Neuronal stem cell (in vitro differentiated cells): ENCODE data around the gene SHISAL1.

ENCODE experiments used
- DNase-seq: peaks from one replicate; pipeline ENCODE4 v3.0.0-alpha.2; 2013; ENCODE audit warnings: low spot score
- H2AFZ ChIP-seq: one replicate; pipeline ENCODE4 v1.6.1; 2013; ENCODE audit warnings: mild to moderate bottlenecking, low read length, inconsistent platforms
- H2AK5ac ChIP-seq: 2 replicates; pipeline ENCODE4 v1.6.1; 2013; ENCODE audit warnings: low read depth, mild to moderate bottlenecking, inconsistent platforms, low read length, moderate library complexity, mixed read lengths
- H2BK120ac ChIP-seq: 2 replicates; pipeline ENCODE4 v1.6.1; 2013; ENCODE audit warnings: low read depth, mild to moderate bottlenecking, inconsistent platforms, low read length, moderate library complexity, mixed read lengths
- H2BK12ac ChIP-seq: one replicate; pipeline ENCODE4 v1.6.1; 2013; ENCODE audit warnings: low read length, inconsistent platforms
- H2BK15ac ChIP-seq: 2 replicates; pipeline ENCODE4 v1.6.1; 2013; ENCODE audit warnings: mild to moderate bottlenecking, low read length, inconsistent platforms, mixed read lengths
- H2BK5ac ChIP-seq: one replicate; pipeline ENCODE4 v1.6.1; 2013; ENCODE audit warnings: inconsistent platforms, mild to moderate bottlenecking, low read length, moderate library complexity
- H3K14ac ChIP-seq: one replicate; pipeline ENCODE4 v1.6.1; 2013; ENCODE audit warnings: low read length, inconsistent platforms
- H3K18ac ChIP-seq: 2 replicates; pipeline ENCODE4 v1.6.1; 2013; ENCODE audit warnings: low read length, inconsistent platforms
- H3K23ac ChIP-seq: 2 replicates; pipeline ENCODE4 v1.6.1; 2013; ENCODE audit warnings: low read depth, mild to moderate bottlenecking, mixed read lengths, low read length, inconsistent platforms; ENCODE audit not compliant: poor library complexity
- H3K27ac ChIP-seq: replicated peaks from 3 replicates; pipeline ENCODE4 v1.5.1; 2013; ENCODE audit warnings: low read length, inconsistent platforms
- H3K27me3 ChIP-seq, 3 experiments: 2 replicates each; pipeline ENCODE4 v1.6.1; 2013; ENCODE audit warnings: low read length in 3 of 3, mild to moderate bottlenecking in 2 of 3, inconsistent platforms in 1 of 3, low read depth in 1 of 3, mixed read lengths in 1 of 3, moderate library complexity in 1 of 3; ENCODE audit not compliant: control insufficient read depth in 3 of 3, insufficient read depth in 3 of 3
- H3K36me3 ChIP-seq, 2 donors: replicated peaks in 1 of 2; 2 replicates each; pipeline ENCODE4 v1.6.1; 2013; ENCODE audit warnings: low read length in 2 of 2; ENCODE audit not compliant: control insufficient read depth in 2 of 2, insufficient read depth in 2 of 2
- H3K4ac ChIP-seq: 2 replicates; pipeline ENCODE4 v1.6.1; 2013; ENCODE audit warnings: inconsistent platforms, mild to moderate bottlenecking, low read length, moderate library complexity
- H3K4me1 ChIP-seq, 2 donors: 1 replicate in 1 of 2; 2 replicates in 1 of 2; pipeline ENCODE4 v1.6.1; 2013; ENCODE audit warnings: low read length in 2 of 2, low read depth in 1 of 2; ENCODE audit not compliant: control insufficient read depth in 2 of 2, insufficient read depth in 1 of 2
- H3K4me2 ChIP-seq: one replicate; pipeline ENCODE4 v1.6.1; 2013; ENCODE audit warnings: mild to moderate bottlenecking, low read length, inconsistent platforms; ENCODE audit not compliant: insufficient read depth, poor library complexity, severe bottlenecking
- H3K4me3 ChIP-seq, 2 donors: 2 replicates each; pipeline ENCODE4 v1.5.1; 2013; ENCODE audit warnings: low read length in 2 of 2, mild to moderate bottlenecking in 2 of 2, inconsistent platforms in 1 of 2, moderate library complexity in 1 of 2
- H3K79me1 ChIP-seq: one replicate; pipeline ENCODE4 v1.6.1; 2013; ENCODE audit warnings: low read depth, mild to moderate bottlenecking, inconsistent platforms, low read length, moderate library complexity
- H3K9ac ChIP-seq: one replicate; pipeline ENCODE4 v1.6.1; 2013; ENCODE audit warnings: mild to moderate bottlenecking, low read depth, low read length, inconsistent platforms; ENCODE audit not compliant: poor library complexity
- H3K9me3 ChIP-seq, 2 donors: replicated peaks in 1 of 2; 2 replicates each; pipeline versions ENCODE3 to v1.6.1; 2013; ENCODE audit warnings: low read length in 2 of 2, mild to moderate bottlenecking in 2 of 2, inconsistent platforms in 1 of 2, low read depth in 1 of 2, mixed read lengths in 1 of 2, moderate library complexity in 1 of 2; ENCODE audit not compliant: control insufficient read depth in 2 of 2, insufficient read depth in 1 of 2
- H4K8ac ChIP-seq: one replicate; pipeline ENCODE4 v1.6.1; 2013; ENCODE audit warnings: low read depth, mild to moderate bottlenecking, inconsistent platforms, low read length, moderate library complexity
- H4K91ac ChIP-seq: one replicate; pipeline ENCODE4 v1.6.1; 2013; ENCODE audit warnings: low read length, low read depth, mild to moderate bottlenecking, inconsistent platforms; ENCODE audit not compliant: poor library complexity
- WGBS, 2 donors: extraction: QIAGEN DNeasy Blood & Tissue Kit; methylation state at CpG; one replicate each; pipeline ENCODE4 v1.1.7; 2013; ENCODE audit warnings: missing lambda C conversion rate in 2 of 2, mixed read lengths in 1 of 2; ENCODE audit not compliant: insufficient read length in 2 of 2, insufficient replicate concordance in 1 of 2; ENCODE audit errors: extremely low coverage in 2 of 2; 5-methylcytosine and 5-hydroxymethylcytosine counted together

Gene SHISAL1

DNA sequence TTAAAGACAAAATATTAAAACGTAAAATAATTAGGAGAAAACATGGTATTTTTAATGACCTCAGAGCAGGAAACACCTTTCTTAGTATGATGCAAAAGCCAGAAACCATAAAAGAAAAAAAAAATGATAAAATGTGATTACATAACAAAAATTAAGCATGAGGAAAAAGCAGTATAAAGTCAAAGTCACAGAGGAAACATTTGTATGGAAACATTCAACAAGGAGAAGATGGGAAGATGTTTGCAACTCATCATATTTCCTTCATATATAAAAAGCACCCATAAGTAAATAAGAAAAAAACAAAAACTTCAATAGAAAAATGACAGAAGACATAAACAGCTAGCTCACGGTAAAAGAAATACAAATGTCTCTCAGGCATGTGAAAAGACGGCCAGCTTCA lies 17.3 kb downstream of the SHISAL1 start:
- peak overlapping the region; percentile 29 for H3K27ac ChIP-seq
- H3K4me1 ChIP-seq = peaks cover 39 to 46% of the 10 kb centered on the region in 2 donors
- H2BK15ac ChIP-seq = no peak overlapping the region
- no peak overlapping the region for H2BK5ac ChIP-seq
- no peak overlapping the region for H3K9ac ChIP-seq
- no CpG with 5 or more reads among the region's 3 CpGs for WGBS, 2 donors
- DNase-seq = no peak
- H3K4me3 ChIP-seq = no peak overlapping the region
- H3K4ac ChIP-seq = no peak overlapping the region
- no peaks in the 10 kb centered on the region for H3K36me3 ChIP-seq
- H2BK120ac ChIP-seq = no peak overlapping the region
- no peak overlapping the region for H2BK12ac ChIP-seq
- no peaks in the 10 kb centered on the region for H3K79me1 ChIP-seq
- no peak overlapping the region for H3K4me2 ChIP-seq
- no peak overlapping the region for H2AK5ac ChIP-seq
- no peak overlapping the region for H4K91ac ChIP-seq
- no peak overlapping the region for H2AFZ ChIP-seq
- no peak overlapping the region for H3K14ac ChIP-seq
- no peak overlapping the region for H3K18ac ChIP-seq
- H3K27me3 ChIP-seq = no peaks in the 10 kb centered on the region
- no peak overlapping the region for H4K8ac ChIP-seq
- no peak overlapping the region for H3K23ac ChIP-seq
- H3K9me3 ChIP-seq = peaks cover 3 to 15% of the 10 kb centered on the region in 2 donors

DNA sequence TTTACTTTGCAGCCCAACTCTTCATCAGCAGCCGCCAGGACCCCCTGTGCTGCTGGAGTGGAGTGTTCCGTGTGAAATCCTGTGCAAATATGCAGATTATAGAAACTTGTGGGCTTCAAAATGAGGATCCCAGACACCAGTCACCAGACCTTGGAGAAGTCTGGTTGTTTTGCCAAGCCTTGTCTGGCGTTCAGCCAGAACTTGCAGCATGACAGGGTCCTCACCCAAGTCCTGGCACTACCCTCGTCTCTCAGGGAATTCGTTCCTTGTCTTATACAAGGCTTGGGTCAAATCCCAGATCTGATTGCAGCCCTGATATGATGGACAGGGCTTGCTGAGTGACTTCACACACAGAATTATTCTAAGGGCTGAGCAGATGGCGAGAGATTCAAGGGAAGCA lies 18.9 kb downstream of the SHISAL1 start:
- H3K27ac ChIP-seq = no peak overlapping the region
- H2BK12ac ChIP-seq = no peak overlapping the region
- no peak overlapping the region for H4K8ac ChIP-seq
- H3K4me1 ChIP-seq = peaks cover 39 to 48% of the 10 kb centered on the region in 2 donors
- H2BK15ac ChIP-seq = no peak overlapping the region
- H2AK5ac ChIP-seq = peak overlapping the region; percentile 4
- no peak overlapping the region for H2BK120ac ChIP-seq
- no peak overlapping the region for H3K9ac ChIP-seq
- no peak overlapping the region for H3K4me3 ChIP-seq
- H2BK5ac ChIP-seq = no peak overlapping the region
- no peak overlapping the region for H3K14ac ChIP-seq
- no peak for DNase-seq
- H3K23ac ChIP-seq = no peak overlapping the region
- H3K79me1 ChIP-seq = no peaks in the 10 kb centered on the region
- no peak overlapping the region for H4K91ac ChIP-seq
- no peak overlapping the region for H2AFZ ChIP-seq
- no peak overlapping the region for H3K4ac ChIP-seq
- H3K27me3 ChIP-seq = no peaks in the 10 kb centered on the region
- H3K18ac ChIP-seq = no peak overlapping the region
- no peaks in the 10 kb centered on the region for H3K36me3 ChIP-seq
- peaks cover 3 to 15% of the 10 kb centered on the region in 2 donors for H3K9me3 ChIP-seq
- H3K4me2 ChIP-seq = no peak overlapping the region
- WGBS, 2 donors = no CpG with 5 or more reads among the region's 6 CpGs

DNA sequence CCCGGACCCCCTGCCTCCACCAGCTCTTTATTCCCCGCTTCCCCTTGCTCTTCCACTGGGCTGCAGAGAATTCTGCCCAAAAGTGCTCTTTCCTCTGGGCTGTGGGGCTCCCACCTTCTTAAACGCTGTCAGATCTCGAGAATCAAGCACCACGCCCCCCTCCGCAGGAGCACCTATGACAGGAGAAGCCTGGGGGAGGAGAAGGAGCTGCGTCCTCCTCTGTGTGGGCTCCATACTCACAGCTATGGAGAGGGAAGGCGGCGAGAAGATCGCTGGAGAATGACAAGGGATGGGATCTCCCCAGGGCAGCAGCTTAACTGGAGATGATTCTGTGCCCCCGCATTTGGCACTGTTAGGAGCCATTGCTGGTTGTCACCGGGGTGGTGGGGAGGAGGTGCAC lies 19.7 kb downstream of the SHISAL1 start:
- H3K4me3 ChIP-seq = no peak overlapping the region
- DNase-seq = no peak
- peak overlapping the region; percentile 85 for H2BK5ac ChIP-seq
- no peak overlapping the region for H4K8ac ChIP-seq
- no peak overlapping the region for H3K23ac ChIP-seq
- H3K27me3 ChIP-seq = no peaks in the 10 kb centered on the region
- H4K91ac ChIP-seq = peak overlapping the region; percentile 5
- no peak overlapping the region for H3K27ac ChIP-seq
- peak overlapping the region; percentile 5 for H3K9ac ChIP-seq
- H3K4ac ChIP-seq = no peak overlapping the region
- H3K9me3 ChIP-seq = peaks cover 3 to 15% of the 10 kb centered on the region in 2 donors
- H2BK120ac ChIP-seq = peak overlapping the region; percentile 38
- no peak overlapping the region for H3K4me2 ChIP-seq
- no peaks in the 10 kb centered on the region for H3K79me1 ChIP-seq
- peak overlapping the region; percentile 82 for H2BK15ac ChIP-seq
- H3K14ac ChIP-seq = no peak overlapping the region
- H3K4me1 ChIP-seq = peaks cover 32 to 44% of the 10 kb centered on the region in 2 donors
- WGBS, 2 donors = no CpG with 5 or more reads among the region's 12 CpGs
- H3K18ac ChIP-seq = peak overlapping the region; percentile 71
- H3K36me3 ChIP-seq = no peaks in the 10 kb centered on the region
- H2BK12ac ChIP-seq = peak overlapping the region; percentile 7
- peak overlapping the region; percentile 85 for H2AK5ac ChIP-seq
- no peak overlapping the region for H2AFZ ChIP-seq

- H3K27ac ChIP-seq = no peak overlapping the region
- H3K9me3 ChIP-seq = peaks cover 3 to 15% of the 10 kb centered on the region in 2 donors
- H3K4me2 ChIP-seq = no peak overlapping the region
- peak overlapping the region; percentile 38 for H2BK120ac ChIP-seq
- H2AK5ac ChIP-seq = peak overlapping the region; percentile 85
- H3K4me3 ChIP-seq = no peak overlapping the region
- peak overlapping the region; percentile 71 for H3K18ac ChIP-seq
- peak overlapping the region; percentile 85 for H2BK5ac ChIP-seq
- peak overlapping the region; percentile 33 for H2BK12ac ChIP-seq
- H3K14ac ChIP-seq = no peak overlapping the region
- H4K8ac ChIP-seq = no peak overlapping the region
- H2AFZ ChIP-seq = peak overlapping the region; percentile 70
- no peaks in the 10 kb centered on the region for H3K36me3 ChIP-seq
- H3K9ac ChIP-seq = no peak overlapping the region
- H3K27me3 ChIP-seq = no peaks in the 10 kb centered on the region
- peak overlapping the region; percentile 1 for H3K4ac ChIP-seq
- no peak overlapping the region for H3K23ac ChIP-seq
- H3K79me1 ChIP-seq = no peaks in the 10 kb centered on the region
- WGBS, 2 donors = no CpG with 5 or more reads among the region's 10 CpGs
- peaks cover 33 to 46% of the 10 kb centered on the region in 2 donors for H3K4me1 ChIP-seq
- peak overlapping the region; percentile 82 for H2BK15ac ChIP-seq
- DNase-seq = no peak
- no peak overlapping the region for H4K91ac ChIP-seq
These were observed 20.2 kb downstream of the SHISAL1 start for GRCh38 chr22:44292521-44292920.
